DMS53 treated with DMSO at 0.1 percent for 48 hours (cell line): ENCODE results near the gene LANCL3.
A peak's percentile ranks its signal among the peaks of the same experiment; 100 is the strongest.
"Not testable (repeated sequence)": the region's sequence is repeated elsewhere in the genome, so short reads cannot be mapped to it uniquely, and the experiment has no call there.

Source experiments
- DNase-seq: peaks from one replicate; lab custom pipeline; 2025; ENCODE audit not compliant: unreplicated experiment; lab: John Stamatoyannopoulos, UW

LANCL3 gene

GRCh38 chrX:37571426-37572107 lies at the start of gene LANCL3:
TSS of gene LANCL3 (plus strand) at chrX:37571661. CDS start at chrX:37571871, 210 bp downstream.
- not testable (repeated sequence) for DNase-seq

GRCh38 chrX:37523673-37524072 lies 47.8 kb upstream of the LANCL3 start:
- DNase-seq: not testable (repeated sequence)

- no peak for DNase-seq
Observed at GRCh38 chrX:37541991-37542390, 29.5 kb upstream of the LANCL3 start.

DNA sequence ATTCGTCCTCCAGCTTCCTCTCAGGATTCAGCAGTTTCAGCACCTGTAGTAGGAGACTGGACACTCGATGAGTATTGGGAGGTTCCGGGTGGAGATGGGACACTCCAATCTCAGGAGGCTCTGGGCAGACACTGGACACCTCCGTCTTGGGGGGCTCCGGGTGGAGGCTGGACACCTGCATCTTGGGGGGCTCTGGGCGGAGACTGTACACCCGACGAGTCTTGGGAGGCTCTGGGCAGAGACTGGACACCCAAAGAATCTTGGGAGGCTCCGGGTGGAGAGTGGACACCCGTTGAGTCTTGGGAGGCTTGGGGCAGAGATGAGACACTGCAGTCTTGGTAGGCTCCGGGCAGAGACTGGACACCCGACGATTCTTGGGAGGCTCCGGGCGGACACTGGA lies 28.7 kb upstream of the LANCL3 start:
- no peak for DNase-seq

DNA sequence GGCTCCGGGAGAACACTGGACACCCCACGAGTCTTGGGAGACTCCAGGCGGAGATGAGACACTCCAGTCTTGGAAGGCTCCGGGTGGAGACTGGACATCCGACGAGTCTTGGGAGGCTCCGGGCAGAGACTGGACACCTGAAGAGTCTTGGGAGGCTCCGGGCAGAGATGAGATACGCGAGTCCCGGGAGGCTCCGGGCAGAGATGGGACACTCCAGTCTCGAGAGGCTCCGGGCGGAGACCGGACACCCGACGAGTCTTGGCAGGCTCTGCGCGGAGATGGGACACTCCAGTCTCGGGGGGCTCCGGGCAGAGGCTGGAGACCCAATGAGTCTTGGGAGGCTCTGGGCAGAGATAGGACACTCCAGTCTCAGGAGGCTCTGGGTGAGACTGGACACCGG lies 28.1 kb upstream of the LANCL3 start:
- no peak for DNase-seq

DNA sequence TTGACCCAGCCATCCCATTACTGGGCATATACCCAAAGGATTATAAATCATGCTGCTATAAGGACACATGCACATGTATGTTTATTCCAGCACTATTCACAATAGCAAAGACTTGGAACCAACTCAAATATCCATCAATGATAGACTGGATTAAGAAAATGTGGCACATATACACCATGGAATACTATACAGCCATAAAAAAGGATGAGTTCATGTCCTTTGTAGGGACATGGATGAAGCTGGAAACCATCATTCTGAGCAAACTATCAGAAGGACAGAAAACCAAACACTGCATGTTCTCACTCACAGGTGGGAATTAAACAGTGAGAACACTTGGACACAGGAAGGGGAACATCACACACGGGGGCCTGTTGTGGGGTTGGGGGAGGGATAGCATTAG lies 26.9 kb upstream of the LANCL3 start:
- DNase-seq: not testable (repeated sequence)

DNA sequence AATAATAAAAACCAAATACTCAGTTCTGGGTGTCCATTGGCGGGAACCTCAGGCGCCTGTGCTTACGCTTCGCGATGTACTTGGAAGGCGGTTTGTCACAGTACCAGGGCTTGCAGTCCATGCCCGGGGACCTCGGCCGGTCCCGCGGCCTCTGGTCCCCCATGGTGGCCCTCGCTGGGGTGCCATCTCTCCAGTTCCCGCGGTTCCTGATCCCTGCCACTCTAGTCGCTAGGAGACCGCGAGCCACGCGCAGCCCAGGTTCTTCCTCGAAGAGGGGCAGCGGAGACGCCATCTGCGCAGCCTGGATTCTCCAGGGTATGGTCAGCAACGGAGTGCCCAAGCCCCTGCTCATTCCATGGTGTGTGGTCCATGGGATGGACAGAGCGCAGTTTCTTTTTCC lies 26.4 kb upstream of the LANCL3 start:
- DNase-seq: no peak

DNA sequence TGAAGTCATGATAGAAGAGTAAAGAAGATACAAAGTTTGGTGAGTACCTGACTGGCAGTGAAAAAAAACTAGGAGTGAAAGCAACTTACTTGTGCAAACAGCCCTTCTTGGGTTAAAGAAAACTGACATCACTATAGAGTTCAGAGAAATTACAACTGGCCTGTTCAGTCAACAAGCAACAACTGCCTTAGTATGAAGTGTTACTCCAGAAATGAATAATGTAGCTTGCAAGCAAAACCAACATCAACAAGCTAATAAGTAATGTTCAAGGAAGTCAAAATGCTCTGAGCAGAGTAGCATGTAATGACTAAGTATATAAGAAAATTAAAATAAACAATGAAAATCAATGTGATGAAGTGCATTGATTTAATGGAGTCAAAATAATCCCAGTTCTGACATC lies 21.8 kb upstream of the LANCL3 start:
- not testable (repeated sequence) for DNase-seq

GRCh38 chrX:37553476-37553875 lies 18.0 kb upstream of the LANCL3 start:
- no peak for DNase-seq

DNA sequence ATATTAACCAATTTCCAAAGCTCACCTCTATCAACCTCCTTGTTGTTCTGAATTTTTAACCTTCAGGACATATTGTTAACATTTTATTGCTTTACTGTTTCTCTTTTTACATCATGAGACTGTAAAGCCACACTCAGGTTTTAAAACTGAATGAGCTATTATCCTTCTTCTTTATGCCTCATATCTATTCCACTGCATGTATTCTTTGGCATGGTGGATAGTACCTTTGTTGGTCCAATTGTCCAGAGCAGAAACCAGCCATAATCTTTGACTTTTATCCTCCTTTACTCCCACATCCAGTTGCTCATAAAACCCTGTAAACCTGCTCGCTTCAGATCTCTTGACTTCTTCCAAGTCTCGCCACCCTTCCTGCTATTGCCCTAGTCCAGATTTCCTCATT lies 6.2 kb upstream of the LANCL3 start:
- DNase-seq: not testable (repeated sequence)

DNA sequence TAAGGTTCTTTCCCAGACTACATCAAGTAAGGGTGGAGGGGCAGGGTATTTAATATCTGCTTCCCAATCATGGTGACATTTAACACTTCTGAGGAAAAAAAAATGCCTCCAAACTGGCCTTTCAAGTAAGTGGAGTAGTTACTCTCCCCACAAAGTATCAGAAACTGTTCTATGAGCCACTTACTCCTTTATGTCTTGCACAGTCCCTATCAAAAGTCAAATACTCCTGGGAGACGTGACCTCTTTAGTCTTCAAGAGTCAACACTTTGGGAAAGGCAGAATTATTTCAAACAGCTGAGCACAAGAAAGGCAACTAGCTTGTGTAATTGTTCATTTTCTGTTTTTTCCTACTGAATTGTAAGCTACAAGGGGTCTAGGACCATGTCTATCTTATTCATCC lies 1.1 kb upstream of the LANCL3 start:
- DNase-seq: not testable (repeated sequence)

- DNase-seq: peak; percentile 25
Observed at GRCh38 chrX:37572108-37572587, 687 bp downstream of the LANCL3 start.

GRCh38 chrX:37573121-37573520 lies 1.7 kb downstream of the LANCL3 start:
- DNase-seq: not testable (repeated sequence)

DNA sequence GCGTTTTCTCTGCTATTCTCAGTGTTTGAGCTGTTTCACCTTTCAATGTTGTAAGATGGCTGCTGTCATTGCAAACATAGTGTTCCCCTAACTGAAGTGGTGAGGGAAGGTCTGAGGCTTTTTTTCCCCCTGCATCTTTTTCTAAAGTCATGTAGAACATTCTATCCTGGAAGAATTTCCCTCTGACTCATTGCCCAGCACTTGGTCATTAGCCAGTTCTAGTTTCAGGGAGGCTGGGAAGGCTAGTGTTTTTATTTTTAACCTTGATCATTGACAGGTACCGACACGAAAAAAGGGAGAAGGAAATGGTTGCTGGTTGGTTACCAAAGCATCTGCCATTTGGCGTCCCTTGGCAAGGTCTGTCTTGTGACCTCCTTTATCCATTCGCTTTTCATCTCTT lies 6.6 kb downstream of the LANCL3 start:
- DNase-seq: no peak

DNA sequence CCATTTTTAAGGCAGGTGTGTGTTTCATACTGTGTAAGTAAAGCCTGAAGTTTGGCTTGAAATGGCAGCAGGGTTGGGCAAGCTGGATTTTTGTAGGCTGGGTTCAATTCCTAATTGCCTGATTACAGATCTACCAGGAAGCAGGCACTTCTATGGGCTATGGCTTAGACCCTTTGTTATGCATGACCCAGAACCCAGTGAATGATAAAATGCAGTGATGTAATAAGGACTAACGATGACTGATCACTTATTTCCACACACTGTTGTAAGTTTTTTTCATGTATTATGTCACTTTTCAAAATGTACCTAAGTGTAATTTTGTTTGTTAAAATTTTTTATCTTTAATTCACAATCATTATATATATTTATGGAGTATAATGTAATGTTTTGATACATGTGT lies 8.6 kb downstream of the LANCL3 start:
- DNase-seq: no peak

- not testable (repeated sequence) for DNase-seq
Observed at GRCh38 chrX:37587337-37587736, 15.9 kb downstream of the LANCL3 start.

- no peak for DNase-seq
Observed at GRCh38 chrX:37590047-37590446, 18.6 kb downstream of the LANCL3 start.

DNA sequence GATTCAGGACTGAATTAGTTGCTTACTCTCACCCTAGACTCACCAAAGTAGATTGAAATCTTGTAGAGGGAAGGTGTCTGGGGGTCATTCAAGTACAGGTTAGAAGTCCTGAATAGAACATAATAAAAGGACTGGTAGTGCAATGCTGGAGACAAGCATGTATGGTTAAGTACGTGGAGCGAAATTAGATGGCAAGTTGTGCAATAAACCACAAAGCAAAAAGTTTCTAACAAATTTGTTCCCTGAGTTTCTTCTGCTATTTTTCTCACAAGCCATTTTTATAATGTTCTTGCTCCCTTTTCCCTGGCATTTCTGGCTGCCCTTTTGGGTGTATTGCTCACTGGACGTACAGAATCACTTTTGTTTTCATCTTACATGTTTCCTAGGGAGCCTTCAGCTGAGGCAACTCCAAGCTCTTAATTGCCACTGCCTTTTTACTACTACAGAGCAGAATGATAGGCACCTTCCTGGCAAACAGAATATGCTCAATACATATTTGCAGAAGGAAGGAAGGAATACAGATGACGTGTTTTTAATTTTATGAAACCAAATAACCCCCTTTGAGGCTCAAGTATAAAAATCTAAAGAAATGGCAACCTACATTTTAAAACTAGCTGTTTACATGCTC lies 23.4 kb downstream of the LANCL3 start:
- DNase-seq: no peak

DNA sequence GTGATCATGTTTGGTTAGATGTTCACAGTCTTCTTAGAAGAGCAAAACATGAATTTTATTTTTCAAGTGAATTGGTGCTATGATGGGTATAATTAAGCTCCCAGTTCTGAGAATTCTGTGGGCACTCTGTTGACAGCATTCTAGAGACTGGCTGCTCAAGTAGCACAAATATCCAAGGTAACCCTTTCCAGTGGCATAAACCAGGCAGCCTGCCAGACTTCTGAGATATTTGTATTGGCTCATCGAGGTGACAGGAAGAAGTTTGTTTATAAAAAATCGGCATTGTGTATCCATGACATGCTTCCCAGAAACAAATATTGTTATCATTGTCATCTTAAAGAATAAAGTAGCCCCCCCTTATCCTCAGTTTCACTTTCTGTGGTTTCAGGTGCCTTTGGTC lies 28.3 kb downstream of the LANCL3 start:
- DNase-seq: peak; percentile 4

- no peak for DNase-seq
Observed at GRCh38 chrX:37603938-37604409, 32.5 kb downstream of the LANCL3 start.

GRCh38 chrX:37607243-37607642 lies 35.8 kb downstream of the LANCL3 start:
- DNase-seq: no peak

DNA sequence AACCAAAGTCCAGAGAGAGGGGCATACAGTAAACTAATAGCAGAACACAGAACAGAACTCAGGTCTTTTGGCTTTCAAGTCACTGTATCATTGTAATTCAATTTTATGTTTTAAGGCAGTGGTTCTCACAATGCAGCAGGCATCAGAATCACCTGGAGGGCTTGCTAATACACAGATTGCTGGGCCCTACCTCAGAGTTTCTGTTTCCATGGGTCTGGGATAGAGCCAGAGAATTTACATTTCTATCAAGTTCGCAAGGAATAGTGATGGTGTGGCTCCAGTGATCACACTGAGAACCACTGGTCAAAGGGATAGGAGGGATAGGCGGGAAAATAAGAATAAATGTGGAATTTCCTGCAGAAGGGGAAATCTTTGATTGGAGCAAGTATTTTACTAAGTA lies 36.7 kb downstream of the LANCL3 start:
- no peak for DNase-seq
